HG02970 (cell line): Measurements from ENCODE around the gene DENND1C.
A peak's percentile ranks its signal among the peaks of the same experiment; 100 is the strongest.

Experiments
- ATAC-seq: cut with Tn5 transposase; IDR thresholded peaks from one replicate; pipeline ENCODE4 v1.9.1; 2021; ENCODE audit warnings: mild to moderate bottlenecking, moderate library complexity, moderate number of reproducible peaks; ENCODE audit not compliant: unreplicated experiment, low FRiP score

DENND1C gene

DNA sequence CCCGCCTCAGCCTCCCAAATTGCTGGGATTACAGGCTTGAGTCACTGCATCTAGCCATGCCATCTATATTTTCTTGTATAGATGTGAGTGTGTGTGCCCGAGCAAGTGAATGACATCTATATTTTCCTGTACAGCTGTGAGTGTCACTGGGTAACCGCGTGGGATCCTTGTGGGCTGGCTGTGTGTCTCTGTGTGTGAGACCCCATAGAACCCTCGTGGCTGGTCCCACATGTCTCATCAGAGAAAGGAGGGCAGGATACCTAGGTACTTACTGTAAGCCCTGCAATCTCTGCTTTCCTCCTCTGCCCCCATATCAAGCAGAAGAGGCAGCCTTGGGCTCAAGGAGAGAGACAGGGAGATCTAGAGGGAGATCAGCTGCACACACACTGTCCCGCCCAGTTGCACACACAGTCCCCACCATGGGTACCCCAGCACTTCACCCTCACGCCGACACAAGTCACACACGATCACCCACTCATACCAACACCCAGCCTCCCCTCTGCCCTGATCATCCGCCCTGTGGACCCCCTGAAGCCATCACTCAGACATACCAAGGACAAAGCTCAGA is 655 bp downstream of the DENND1C start:
- ATAC-seq: no peak

DNA sequence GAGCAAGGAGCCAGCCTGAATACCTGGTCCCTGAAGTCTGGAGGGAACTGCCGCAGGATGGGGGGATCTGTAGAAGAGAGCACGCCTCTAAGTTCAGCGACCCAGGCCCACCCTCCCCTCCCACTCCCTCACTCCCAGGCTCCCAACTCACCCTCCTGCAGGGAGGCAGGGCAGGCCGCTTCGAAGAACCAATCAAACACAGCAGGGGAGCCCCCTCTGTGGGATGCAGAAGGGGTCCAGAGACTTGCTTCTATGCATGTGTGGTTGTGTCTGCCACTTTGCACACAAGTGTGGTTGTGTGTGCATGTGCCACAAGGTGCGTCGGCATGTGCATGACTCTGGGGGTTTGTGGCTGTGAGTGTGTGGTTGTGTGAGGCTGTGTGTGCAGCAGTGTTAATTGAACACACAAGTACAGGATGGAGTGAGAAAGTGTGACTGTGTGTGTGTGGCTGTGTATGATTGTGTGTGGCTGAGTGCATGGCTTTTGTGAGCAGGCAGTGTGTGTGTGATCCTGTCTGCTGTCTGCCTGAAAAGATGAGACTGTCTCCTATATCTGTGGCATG is 1.7 kb downstream of the DENND1C start:
- ATAC-seq: no peak

DNA sequence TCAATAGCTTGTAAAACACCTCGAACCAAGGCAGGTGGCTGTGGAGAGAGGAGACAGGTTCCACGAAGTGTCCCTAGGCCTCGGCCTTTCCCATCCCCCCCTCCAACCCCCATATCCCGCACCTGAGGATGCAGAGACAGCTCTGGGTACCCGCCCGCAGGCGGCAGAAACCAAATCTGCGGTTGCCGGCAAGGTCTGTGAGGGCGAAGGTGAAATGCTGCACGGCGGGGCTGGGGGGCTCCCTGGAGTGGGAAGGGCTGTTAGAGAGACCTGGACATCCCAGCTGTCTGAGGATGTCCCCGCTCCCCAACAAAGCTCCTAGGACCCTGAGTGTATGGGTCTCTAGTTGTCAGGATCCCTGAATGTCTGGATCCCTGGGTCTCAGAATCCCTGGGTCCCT is 2.8 kb downstream of the DENND1C start:
- no peak for ATAC-seq

DNA sequence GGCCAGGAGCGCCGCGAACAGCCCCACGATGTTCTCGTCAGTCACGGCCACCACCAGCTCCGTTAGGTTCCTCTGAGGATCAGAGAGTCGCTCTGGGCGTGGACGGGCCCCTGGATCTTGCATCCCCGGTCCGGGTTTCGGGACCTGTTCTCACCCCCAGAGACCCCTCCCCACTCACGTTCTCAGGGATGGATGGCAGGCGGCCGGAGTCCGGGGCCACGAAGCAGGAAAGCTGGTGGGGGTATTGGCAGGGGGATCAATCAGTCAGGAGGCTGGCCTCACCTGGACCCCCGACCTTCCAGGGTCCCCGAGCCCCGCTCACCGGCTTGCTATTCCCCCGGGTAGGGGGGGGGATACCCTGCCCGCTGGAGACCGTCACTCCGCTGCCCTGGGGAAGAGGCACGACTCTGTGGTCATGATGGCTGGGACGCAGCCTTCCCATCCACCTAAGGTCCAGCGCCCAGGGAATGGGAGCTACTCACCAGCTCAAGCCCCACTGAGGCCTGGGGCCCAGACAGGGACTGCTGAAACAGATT is 4.6 kb downstream of the DENND1C start:
- no peak for ATAC-seq

DNA sequence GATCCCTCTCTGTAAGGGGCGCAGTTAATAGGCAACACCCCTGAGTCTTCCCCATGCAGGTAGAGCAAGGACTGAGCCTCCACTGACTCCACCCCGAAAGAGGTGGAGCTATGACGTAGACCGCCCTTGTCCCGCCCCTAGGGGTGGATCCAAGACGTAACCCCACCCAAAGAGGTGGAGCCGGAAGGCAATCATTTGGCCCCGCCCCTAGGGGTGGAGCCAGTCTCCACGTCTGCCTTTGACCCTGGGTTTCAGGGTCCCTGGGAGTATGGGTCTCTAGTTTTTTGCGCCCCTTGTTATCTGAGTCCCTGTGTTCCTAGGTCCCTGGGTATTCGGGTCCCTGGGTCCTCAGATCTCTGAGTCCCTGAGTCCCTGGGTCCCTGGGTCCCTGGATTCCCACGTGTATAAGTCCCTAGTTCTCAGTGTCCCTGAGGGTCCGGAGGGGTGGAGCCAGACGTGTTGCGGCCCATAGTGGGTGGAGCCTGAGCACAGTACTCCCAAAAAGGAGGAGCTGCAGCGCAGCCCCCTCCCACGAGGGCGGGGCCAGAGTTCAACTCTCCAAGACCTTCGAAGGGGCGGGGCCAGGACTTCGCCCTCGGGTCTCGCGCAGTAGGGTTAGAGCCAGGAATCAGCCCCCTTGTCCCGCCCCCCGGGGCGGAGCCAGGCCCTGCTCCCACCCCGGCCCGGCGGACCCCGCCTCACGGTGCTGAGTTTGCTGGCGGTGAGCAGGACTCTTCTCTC is 5.3 kb downstream of the DENND1C start:
- no peak for ATAC-seq

DNA sequence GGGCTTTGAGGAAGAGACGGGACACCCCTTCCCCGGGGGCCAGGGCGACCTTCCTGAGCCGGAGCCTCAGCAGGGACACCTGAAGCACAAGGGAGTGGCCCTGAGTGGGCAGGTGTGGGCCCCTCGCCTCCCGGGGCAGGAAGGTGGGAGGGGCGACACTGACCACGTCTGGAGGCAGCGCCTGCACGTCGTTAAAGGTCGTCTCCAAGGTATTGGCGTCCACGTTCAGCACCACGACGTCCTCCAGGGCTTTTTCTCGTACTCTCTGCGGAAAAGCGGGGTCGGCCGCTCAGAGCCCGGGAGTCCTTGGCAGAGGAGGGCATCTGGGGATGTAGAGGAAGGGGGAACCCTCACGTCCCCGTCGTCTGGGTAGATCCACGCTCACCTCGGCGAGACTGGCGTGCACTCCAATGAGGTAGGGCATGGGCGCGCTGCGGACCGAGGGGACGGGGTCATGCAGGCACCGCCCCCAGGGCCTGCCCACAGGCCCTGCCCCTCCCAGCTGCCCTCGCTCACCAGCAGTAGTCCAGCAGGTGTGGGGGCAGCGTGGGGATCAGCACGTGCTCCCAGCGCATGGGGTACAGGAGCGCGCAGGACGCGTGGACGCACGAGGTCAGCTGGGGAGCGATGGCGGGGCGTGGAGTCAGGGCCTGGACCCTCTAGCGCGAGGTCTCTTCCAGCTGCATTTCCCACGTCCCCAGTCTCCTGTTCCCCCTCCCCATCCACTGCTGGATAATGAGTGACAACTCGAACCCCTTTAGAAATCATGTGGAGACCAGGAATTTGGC is 6.1 kb downstream of the DENND1C start:
- no peak for ATAC-seq

DNA sequence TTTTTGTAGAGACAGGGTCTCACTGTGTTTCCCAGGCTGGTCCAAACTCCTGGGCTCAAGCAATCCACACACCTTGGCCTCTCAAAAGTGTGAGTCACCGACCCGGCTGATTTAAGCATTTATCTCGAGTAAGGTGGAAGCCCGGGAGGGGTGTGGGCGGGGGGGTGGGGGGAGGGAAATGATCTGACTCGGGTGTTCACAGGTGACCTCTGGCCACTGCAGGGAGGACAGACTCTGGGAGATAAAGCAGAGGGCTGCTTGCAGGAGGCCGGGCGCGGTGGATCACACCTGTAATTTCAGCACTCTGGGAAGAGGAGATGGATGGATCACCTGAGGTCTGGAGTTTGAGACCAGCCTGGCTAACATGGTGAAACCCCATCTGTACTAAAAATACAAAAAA is 7.9 kb downstream of the DENND1C start:
- ATAC-seq: no peak

DNA sequence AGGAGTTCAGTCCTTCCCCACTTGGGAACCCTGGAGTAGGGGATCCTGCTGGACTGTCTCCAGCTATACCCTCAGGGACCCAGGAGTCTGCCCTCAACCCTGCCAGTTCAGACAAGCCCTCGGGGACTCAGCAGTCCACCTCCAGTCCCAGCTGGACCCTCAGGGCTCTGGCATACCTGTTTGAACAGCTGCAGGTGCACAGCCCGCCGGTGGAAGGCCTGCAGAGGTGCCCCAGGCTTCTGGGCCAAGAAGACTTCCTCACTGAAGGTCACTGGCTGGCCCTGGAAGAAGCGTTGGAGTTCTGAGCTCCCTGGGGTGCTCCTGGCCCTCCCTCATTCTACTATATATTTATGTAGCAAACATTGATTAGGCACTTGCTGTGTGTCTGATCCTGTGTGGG is 8.9 kb downstream of the DENND1C start:
- no peak for ATAC-seq

DNA sequence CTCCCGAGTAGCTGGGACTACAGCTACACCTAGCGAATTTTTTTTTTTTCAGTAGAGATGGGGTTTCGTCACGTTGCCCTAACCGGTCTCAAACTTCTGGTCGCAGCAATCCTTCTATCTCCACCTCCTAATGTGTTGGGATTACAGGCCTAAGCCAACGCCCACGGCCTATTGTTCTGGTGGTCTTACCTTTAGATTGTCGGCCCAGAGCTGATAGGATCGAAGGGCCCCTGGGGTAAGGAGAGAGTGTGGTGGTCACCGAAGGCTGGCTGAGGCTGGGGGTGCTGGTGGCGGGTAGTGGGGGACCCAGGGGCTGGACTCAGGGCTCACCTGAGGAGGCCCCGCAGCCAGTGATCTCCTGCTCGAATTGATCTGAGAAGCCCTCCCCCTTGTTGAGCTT is 10.5 kb downstream of the DENND1C start:
- no peak for ATAC-seq

DNA sequence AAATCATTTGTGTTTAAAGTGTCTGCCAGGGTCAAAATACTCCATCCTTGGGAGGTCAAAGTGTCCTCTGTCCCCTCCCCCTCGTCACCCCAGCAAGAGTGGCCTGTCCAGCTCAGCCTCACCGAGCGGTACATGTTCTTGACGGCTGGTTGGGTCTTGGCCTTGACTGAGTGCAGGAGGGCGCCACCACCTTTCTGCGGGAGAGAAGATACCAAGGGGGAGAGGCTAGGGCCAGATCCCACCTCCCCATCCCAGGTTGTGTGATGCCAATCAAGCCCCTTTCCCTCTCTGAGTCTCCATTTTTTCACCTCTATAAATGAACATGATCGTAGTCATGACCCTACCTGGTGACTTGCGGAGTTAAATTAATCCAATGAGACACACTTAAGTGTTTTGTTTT is 11.4 kb downstream of the DENND1C start:
- no peak for ATAC-seq

DNA sequence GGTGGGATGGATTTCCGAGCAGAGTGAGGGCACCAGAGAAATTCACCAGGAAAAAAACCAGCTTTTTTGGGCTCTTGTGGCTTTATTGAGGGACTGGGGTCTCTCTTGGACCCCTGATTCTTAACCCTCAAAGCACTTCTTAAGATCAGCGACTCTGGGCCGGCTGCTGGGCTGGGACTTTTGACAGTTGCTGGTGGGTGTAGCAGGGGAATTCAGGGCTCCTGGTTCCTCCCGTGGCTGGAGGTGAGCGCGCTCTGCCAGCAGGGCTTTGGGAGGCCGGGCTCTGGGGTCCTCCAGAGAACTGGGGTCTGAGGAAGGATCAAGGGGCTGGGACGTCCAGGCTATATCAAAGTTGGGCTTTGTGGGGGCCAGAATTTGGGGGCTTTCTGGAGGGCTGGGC is 14.2 kb downstream of the DENND1C start:
- no peak for ATAC-seq

DNA sequence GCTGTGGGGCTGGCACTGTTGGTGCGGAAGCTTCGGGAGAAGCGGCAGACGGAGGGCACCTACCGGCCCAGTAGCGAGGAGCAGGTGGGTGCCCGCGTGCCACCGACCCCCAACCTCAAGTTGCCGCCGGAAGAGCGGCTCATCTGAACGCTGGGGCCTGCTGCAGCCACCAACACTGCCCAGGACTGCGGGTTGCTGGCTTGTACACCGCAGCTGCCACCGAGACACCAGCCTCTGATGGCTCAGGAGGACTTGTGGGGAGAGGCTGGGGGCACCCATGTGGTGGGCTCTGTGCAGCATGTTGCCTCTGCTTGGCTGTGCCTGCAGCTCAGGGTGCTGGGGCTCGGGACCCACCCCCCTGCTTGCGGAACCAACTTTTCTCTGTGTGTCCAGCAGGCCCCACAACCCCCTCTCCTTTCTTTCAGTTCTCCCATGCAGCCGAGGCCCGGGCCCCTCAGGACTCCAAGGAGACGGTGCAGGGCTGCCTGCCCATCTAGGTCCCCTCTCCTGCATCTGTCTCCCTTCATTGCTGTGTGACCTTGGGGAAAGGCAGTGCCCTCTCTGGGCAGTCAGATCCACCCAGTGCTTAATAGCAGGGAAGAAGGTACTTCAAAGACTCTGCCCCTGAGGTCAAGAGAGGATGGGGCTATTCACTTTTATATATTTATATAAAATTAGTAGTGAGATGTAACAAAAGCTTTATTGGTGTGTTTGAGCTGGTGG is 14.9 kb downstream of the DENND1C start:
- no peak for ATAC-seq

DNA sequence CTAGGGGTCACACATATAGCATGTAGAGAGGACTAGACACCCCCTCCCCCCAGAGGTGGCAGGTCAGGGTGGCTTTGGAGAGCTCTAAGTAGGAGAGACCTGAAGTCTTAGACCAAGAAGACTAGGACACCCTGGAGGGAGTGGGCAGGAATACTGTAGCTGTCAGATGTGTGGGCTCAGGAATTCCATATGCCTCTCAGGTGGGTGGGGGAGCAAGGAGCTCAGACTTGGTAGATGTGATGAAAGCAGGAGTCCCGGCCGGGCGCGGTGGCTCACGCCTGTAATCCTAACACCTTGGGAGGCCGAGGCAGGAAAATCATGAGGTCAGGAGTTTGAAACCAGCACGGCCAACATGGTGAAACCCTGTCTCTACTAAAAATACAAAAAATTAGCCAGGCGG is 15.9 kb downstream of the DENND1C start:
- ATAC-seq: no peak

DNA sequence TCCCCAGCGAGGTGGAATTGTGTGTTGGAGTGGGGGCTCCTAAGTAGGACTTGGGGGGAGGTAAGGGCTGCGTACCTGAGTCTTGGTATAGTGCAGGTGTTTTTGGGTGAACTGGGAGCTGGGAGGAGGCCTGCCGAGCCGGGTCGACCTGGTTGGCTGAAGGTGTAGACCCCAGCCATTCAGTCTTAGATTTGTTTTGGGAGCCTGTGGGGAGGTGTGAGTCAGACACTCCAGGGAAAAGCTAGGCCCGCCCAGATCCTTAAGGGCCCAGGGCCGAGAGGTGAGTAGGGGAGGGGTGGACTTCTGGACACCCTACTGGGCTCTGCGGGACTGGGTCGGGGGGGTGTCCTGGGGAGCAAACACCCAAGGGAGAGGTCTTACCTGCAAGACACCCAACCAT is 16.6 kb downstream of the DENND1C start:
- ATAC-seq: no peak

DNA sequence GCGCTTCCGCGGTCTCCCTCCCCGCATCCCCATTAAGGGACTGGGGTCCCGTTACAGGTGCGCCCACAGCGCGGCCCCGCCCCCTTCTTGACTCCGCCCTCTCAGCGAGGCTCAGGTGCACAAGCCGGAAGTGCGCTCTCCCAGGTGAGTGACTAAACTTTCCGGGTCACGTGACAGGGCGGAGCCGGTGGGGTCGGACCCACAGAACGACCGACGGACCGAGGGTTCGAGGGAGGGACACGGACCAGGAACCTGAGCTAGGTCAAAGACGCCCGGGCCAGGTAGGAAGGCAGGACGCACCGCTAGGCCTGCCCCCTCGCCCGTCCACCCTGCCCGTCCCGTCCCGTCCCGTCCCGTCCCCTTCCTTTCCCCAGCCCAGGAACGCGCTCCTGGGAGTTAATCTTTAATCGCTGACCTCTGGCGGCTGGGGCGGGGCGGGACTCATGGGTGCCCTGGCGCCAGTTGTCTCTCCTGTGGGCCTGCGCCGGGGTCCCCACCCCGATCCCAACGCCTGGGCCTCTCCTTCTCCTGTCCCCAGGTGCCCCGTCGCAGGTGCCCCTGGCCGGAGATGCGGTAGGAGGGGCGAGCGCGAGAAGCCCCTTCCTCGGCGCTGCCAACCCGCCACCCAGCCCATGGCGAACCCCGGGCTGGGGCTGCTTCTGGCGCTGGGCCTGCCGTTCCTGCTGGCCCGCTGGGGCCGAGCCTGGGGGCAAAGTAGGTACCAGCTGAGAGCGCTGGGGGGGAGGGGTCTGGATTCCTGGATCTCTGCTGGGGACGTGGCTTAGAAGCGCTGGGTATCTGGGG is 17.3 kb downstream of the DENND1C start, which contains the start of gene CRB3:
TSS of gene CRB3 (plus strand) at position 202 of the 804 bp plus-strand sequence. CDS start at position 633, 431 bp downstream.
- no peak for ATAC-seq

DNA sequence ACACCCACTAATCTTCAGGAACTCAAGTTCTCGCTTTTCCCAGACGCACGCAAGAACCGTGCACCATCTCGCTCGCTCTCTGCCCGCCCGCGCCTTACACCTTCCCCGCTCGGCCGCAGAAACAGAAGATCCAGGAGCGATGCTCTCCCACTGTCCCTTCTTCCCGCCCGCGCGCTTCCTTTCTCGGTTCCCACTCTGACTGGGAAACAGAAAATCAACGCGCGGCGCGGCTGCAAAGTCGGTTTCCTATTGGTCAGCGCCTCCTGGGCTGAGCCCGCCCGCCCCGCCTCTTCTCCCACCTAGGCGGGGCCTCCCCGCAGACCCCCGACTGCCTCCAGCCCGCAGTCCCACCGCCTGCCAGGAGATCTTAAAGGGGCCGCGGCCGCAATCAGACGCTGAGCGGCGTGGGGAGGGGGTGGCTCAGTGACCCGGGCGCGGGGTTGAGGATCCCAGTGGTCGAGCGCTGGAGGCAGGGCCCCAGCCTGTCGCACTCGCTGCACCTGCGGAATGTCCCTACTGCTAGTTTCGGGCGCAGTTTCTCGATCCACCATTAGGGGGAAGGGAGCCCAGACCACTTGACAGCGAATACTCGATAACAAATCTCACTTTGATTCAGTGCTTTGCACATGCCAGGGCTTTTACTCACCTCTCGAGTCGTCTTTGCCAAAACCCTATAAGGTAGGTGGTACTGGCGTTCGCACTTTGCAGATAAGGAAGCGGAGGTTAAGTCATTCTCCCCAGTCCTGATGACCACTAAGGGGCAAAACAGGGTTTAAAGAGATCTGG is 21.3 kb downstream of the DENND1C start:
- ATAC-seq: peak; percentile 85

DNA sequence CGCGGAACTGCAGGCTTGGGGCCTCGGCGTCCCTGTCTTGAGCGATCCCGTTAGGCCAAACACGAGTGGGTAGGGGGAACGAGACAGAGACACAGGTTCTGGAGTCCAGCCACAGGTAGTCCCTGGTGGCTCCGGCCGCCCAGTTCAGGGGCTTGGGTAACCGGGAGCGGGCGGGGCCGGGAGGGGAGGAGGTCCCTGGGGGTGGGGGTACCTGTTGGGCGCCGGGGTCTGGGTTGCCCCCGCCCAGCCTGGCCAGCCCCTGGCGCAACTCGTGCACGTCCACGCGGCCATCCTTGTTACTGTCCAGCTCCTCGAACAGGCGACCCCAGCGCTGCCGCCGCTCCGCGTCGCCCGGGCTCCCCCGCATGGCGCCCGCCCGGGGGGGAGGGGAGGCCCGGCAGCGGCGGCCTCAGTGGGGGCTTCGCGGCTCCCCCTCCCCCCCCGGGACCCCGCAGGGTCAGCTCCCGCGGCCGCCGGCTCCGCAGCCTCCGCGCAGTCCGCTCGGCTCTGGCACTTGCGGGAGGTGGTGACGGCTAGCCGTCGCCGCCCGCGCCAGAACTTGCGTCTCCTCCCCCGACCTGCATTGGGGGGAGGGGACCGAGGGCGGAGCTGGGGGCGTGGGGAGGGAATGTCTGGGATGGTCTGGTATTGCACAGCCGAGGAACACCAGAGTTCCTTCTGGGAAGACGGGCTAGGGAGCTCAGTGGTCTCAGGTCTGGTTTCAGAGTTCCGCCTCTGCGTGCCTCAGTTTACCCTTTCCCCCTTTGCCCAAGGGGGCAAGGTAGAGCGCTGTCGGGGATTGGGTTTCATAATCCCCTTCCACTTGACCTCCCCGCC is 22.1 kb downstream of the DENND1C start, which contains the start of gene SLC25A23:
TSS of gene SLC25A23 (minus strand) at position 531 of the 837 bp plus-strand sequence. CDS start at position 367, 164 bp downstream.
- ATAC-seq: peak; percentile 23
